ENCODE data around the gene HSD17B10.

GRCh38 chrX:53429755-53430154 is 4.4 kb downstream of the HSD17B10 start:
- TF ChIP-seq CTCF (IDR thresholded peaks at IDR 0.05; ENCODE audit: insufficient read depth, low read depth, low read length) (no peak), EZH2 (IDR thresholded peaks at IDR 0.05; ENCODE audit: insufficient read depth, low read length) (no peak)

Data from astrocyte (in vitro differentiated cells and primary cell).